ENCODE results near the gene VPS35. TPM values are rescaled to one million over a fixed set of nuclear protein-coding genes. Genes with fewer than 3 reads are reported as not detected.
A peak's percentile ranks its signal among the peaks of the same experiment; 100 is the strongest.
"Not testable (repeated sequence)": the region's sequence is repeated elsewhere in the genome, so short reads cannot be mapped to it uniquely, and the experiment has no call there.

VPS35 gene
- total RNA-seq, 2 donors from 2014 or later = 68.0 to 77.4 TPM

DNA sequence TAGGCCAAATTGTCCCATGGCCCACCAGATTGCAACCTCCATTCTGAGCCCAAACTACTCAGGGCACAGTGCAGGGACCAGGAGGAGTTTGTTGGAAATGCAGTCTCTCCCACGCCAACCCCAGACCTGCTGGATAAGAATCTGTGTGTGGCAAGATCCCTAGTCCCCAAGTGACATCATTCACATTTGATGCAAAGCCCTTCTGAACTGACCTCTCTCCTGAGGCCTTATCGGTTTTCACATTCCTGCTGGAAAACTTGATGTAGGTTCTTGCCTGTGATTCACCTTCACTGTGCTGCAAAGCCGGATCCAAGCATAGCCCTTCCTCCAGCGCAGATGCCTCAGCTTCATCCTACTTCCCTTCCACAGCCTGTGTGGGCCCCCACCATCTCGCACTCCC, 61.2 kb downstream of the VPS35 start:
- ATAC-seq (replicated peaks in 1 of 2) (no peak), DNase-seq (no peak)
- H3K4me3 Mint-ChIP-seq = no peak overlapping the region
- no peak overlapping the region for H3K27ac Mint-ChIP-seq
- no peaks in the 10 kb centered on the region for H3K27me3 Mint-ChIP-seq (ENCODE audit: low read depth)
- H3K9me3 Mint-ChIP-seq = no peaks in the 10 kb centered on the region
- no peaks in the 10 kb centered on the region for H3K36me3 Mint-ChIP-seq (ENCODE audit: insufficient read depth in 2 of 2)
- H3K4me1 Mint-ChIP-seq (ENCODE audit: low read depth) = no peaks in the 10 kb centered on the region

DNA sequence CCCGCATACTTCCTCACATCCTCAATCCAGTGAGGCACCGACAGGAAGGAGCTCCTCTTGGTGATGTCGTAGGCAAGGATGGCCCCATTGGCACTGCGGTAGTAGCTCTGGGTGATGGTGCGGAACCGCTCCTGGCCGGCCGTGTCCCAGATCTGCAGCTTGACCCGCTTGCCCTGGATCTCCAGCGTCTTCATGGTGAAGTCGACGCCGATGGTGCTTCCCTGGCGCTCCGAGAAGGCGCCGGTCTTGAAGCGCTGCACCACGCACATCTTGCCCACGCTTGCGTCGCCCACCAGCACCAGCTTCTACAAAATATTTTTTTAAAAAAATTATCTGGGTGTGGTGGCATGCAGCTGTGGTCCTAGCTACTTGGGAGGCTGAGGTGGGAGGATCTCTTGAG, 62.3 kb downstream of the VPS35 start:
- H3K36me3 Mint-ChIP-seq (ENCODE audit: insufficient read depth in 2 of 2); H3K27me3 Mint-ChIP-seq (ENCODE audit: low read depth); H3K27ac Mint-ChIP-seq; H3K4me3 Mint-ChIP-seq; H3K4me1 Mint-ChIP-seq (ENCODE audit: low read depth); DNase-seq; H3K9me3 Mint-ChIP-seq; ATAC-seq (replicated peaks in 1 of 2): not testable (repeated sequence)

DNA sequence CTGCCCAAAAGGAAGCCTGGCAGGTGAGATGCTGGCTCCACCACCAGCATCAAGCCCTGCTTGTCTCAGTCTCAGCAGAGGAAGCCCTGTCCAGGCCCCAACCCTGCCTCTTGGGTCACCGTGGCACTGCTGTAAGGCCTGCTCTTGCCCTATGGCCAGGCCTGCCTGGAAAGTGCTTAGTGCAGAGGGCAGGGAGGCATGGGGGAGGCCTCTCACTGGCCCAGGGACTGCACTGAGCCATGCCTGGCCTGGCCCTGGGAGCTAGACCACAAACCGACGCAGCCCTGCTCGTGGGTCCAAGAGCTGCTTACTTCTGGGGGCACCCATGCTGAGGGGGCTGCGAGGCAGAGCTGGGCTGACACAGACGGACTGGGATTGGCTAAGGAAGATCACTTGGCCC, 64.1 kb downstream of the VPS35 start:
- ATAC-seq (replicated peaks in 1 of 2); H3K27me3 Mint-ChIP-seq (ENCODE audit: low read depth); H3K4me3 Mint-ChIP-seq; H3K9me3 Mint-ChIP-seq; DNase-seq; H3K27ac Mint-ChIP-seq; H3K36me3 Mint-ChIP-seq (ENCODE audit: insufficient read depth in 2 of 2): not testable (repeated sequence)
- peaks cover 15% of the 10 kb centered on the region for H3K4me1 Mint-ChIP-seq (ENCODE audit: low read depth)

DNA sequence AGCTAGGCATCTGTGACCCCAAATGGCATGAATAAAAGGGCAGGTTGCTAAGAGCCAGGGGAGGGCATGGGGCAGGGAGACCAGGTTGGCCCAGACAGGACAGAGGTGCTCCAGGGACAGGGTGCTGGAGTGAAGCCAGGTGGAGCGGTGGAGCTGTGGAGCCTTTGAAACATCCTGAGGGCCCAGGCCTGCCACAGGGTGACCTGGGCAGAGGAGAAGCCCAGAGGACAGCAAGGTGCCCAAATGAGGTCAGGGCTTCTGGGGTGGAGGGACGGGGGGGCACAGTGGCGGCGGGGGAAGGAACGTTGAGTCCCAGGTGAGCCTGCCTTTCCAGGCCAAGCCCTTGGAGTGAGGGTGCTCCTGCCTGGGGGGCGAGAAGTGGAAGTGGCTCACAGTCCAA, 65.3 kb downstream of the VPS35 start:
- DNase-seq; H3K9me3 Mint-ChIP-seq; H3K36me3 Mint-ChIP-seq (ENCODE audit: insufficient read depth in 2 of 2); H3K27ac Mint-ChIP-seq; ATAC-seq (replicated peaks in 1 of 2); H3K27me3 Mint-ChIP-seq (ENCODE audit: low read depth); H3K4me3 Mint-ChIP-seq: not testable (repeated sequence)
- peaks cover 15% of the 10 kb centered on the region for H3K4me1 Mint-ChIP-seq (ENCODE audit: low read depth)

DNA sequence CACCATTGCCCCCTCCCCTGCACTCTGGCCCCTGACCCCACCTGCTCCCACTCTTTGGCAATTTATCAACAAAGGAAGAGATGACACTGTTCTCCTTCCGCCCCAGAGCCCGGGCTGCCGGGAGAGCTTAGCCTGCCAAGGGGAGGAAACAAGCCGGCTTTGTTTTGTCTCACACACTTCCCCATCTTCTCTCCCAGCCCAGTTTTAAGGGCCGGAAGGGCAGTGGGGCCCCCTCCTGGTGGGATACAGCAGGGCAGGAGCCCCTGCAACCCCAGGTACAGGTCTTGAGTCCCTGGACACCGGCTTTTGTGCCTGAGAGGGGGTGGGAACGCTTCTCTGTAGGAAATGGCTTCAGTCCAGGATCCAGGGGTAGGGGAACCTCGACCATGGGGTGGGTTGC, 65.7 kb downstream of the VPS35 start:
- H3K27me3 Mint-ChIP-seq (ENCODE audit: low read depth); ATAC-seq (replicated peaks in 1 of 2): not testable (repeated sequence)

DNA sequence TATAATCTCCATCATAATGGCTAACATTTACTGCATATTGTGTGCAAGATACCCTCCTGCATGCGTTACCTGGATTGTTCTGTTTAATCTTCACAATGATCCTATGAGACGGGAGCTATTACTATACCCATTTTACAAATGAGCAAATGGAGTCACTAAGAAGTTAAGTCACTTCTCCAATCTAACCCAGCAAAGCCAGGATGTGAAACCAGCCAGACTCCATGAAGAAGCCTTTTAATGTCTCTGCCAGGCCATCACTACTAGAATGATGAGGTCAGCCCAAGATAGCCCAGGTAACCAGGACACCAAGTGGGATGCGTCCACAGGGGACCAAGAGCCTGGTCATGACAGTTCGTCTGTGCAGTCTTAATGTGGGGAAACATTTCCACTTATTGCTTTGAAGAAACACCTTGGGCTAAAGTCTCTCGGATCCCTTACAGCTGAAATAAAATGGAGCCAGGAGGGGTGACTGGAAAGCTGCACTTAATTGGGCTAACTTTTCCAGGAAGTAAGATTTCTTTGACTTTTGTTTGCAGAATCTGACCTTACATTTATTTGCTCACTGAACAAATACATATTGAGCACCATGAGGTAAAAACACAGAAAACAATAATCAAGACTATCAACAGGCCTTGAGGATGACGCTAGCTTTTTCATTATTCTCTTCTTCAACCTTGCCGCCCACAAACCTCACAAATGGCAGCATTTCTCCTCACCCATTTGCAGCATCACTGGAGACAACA, 66.9 kb downstream of the VPS35 start:
- H3K27ac Mint-ChIP-seq = peak overlapping the region; percentile 92
- ATAC-seq (replicated peaks in 1 of 2) (no peak), DNase-seq (no peak)
- peak overlapping the region; percentile 96 for H3K4me3 Mint-ChIP-seq
- peaks cover 6 to 11% of the 10 kb centered on the region in 2 donors for H3K36me3 Mint-ChIP-seq (ENCODE audit: insufficient read depth in 2 of 2)
- H3K27me3 Mint-ChIP-seq (ENCODE audit: low read depth) = no peaks in the 10 kb centered on the region
- peaks cover 15% of the 10 kb centered on the region for H3K4me1 Mint-ChIP-seq (ENCODE audit: low read depth)
- H3K9me3 Mint-ChIP-seq = no peaks in the 10 kb centered on the region

More for the DNA sequence above, 65.7 kb downstream of the VPS35 start:
- not testable (repeated sequence) for H3K4me3 Mint-ChIP-seq; H3K9me3 Mint-ChIP-seq; DNase-seq; H3K27ac Mint-ChIP-seq; H3K36me3 Mint-ChIP-seq (ENCODE audit: insufficient read depth in 2 of 2)
- H3K4me1 Mint-ChIP-seq (ENCODE audit: low read depth) = peaks cover 15% of the 10 kb centered on the region

DNA sequence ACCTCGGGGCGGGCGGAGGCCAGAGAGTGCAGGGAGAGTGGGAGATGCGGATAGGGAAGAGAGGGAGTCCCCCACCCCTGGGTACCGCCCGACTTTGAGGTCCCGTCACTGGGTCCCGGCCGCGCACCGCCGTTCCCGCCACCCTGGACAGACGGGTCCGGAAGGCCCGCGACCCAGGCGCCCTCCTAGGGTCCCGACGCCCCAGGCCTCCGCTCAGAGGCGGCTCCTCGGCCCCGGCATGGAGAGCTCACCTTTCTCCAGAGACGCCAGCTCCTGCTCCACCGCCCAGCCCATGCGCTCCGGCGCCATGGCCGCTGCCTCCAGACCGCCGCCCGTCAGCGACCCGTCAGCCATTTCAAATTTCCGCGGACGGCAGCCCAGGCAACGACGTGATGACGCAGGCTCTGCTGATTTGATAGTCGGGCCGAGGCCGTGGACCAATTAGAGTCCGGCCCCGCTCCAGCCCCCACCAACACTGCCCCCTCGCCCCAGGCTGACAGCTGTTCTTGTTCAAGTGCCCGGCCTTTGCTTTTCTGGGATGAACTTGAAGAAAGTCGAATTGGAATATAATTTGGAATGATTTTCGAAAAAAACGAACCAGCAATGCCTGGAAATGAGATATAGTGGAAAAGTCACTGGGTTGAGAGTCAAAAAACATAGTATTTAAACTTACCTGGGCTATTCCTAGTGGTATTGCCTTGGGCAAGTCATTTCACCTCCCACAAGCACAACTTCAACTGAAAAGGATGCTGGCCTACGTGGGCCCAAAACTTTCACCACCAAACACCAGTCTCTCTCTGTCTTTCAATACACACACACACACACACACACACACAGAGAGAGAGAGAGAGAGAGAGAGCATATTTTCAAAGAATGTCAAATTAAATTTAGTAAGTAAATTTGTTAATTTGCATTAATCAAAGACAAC, 67.7 kb downstream of the VPS35 start, which contains the start of gene SHCBP1:
Gene SHCBP1 (minus strand): TSS at position 374 of the 928 bp plus-strand sequence. CDS start 20 bp downstream, at position 354.
- H3K9me3 Mint-ChIP-seq = no peaks in the 10 kb centered on the region
- H3K4me1 Mint-ChIP-seq (ENCODE audit: low read depth) = peaks cover 15% of the 10 kb centered on the region
- peaks cover 6 to 15% of the 10 kb centered on the region in 2 donors for H3K36me3 Mint-ChIP-seq (ENCODE audit: insufficient read depth in 2 of 2)
- no peaks in the 10 kb centered on the region for H3K27me3 Mint-ChIP-seq (ENCODE audit: low read depth)
- DNase-seq (peak; percentile 88 to 90), ATAC-seq (replicated peaks in 1 of 2) (peak; percentile 97 to 98)
- H3K4me3 Mint-ChIP-seq = peak within 1 kb of the TSS; percentile 96
- peak within 1 kb of the TSS; percentile 92 for H3K27ac Mint-ChIP-seq

DNA sequence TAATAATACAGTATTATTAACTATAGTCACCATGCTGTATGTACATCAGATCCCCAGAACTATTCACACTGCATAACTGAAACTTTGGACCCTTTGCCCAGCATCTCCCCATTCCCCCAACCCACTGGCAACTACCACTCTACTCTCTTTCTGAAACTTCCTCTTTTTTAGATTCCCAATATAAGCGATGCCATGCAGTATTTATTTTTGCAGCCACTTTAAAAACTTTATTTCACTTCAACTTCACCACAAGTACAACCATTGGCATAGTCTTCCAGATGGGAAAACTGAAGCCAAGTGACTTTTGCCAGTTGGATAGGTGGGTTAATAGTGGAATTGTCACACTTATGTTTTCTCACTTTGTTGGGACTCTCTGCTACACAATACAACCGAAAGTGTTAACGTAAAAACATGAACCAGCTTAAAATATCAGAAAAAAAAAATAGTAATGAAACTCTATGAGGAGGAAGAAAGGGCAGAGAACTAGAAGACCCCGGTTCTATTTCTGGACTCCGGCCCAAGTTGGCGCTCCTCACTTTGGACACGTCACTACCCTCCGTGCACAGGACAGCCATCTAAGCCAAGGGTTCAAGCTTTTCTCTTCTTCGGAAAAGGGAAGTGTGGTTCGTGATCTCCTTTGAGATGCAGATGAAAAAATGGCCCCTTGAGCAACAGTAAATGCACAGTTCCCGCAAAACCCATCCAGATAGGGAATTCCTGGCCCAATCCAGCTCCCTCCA, 68.5 kb downstream of the VPS35 start:
- Mint-ChIP-seq H3K4me3 (peak overlapping the region; percentile 96), H3K4me1 (ENCODE audit: low read depth) (peaks cover 15% of the 10 kb centered on the region), H3K36me3 (ENCODE audit: insufficient read depth in 2 of 2) (peaks cover 9 to 21% of the 10 kb centered on the region in 2 donors), H3K9me3 (no peaks in the 10 kb centered on the region), H3K27me3 (ENCODE audit: low read depth) (no peaks in the 10 kb centered on the region), H3K27ac (peak overlapping the region; percentile 82)
- DNase-seq = peak in 1 of 2 donors; percentile 7
- ATAC-seq (replicated peaks in 1 of 2) = peak in 1 of 2 donors; percentile 25

DNA sequence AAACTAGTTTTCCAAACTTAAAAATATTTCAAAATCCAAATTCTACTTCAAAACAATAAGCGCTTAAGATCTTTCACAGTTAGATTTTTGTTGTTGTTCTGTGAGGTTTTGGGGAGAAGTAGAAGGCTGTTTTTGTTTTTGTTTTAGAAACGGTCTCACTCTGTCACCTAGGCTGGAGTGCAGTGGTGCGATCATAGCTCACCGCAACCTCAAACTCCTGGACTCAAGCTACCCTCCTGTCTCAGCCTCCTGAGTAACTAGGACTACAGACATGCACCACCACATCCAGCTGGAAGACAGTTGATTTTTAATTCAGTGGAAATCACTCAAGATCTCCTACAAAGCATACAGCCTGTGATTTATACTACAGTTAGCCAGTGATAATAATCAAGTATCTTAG, 70.5 kb downstream of the VPS35 start:
- H3K4me1 Mint-ChIP-seq (ENCODE audit: low read depth) = peaks cover 15% of the 10 kb centered on the region
- no peaks in the 10 kb centered on the region for H3K9me3 Mint-ChIP-seq
- H3K4me3 Mint-ChIP-seq = no peak overlapping the region
- DNase-seq = no peak
- no peak for ATAC-seq (replicated peaks in 1 of 2)
- H3K27ac Mint-ChIP-seq = no peak overlapping the region
- peaks cover 9 to 28% of the 10 kb centered on the region in 2 donors for H3K36me3 Mint-ChIP-seq (ENCODE audit: insufficient read depth in 2 of 2)
- no peaks in the 10 kb centered on the region for H3K27me3 Mint-ChIP-seq (ENCODE audit: low read depth)

DNA sequence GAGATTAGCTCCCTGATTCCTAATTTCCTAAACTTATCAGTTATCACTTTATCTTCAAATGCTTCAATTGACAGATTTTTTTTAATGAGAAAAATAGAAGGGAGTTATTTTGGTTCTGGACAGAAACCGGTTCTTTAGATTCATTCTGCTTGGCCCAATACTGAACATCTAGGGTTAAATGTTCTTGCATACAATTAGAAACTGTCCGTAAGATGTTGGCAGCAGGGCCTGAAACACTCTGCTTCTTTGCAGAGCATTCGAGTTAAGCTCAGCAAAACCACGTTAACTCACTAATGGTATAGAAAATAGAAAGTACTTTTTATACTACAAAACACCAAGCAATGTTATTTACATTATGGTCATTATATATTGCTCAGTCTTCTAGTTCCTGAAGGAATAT, 75.0 kb downstream of the VPS35 start:
- ATAC-seq (replicated peaks in 1 of 2) (no peak), DNase-seq (no peak)
- no peak overlapping the region for H3K4me3 Mint-ChIP-seq
- no peaks in the 10 kb centered on the region for H3K4me1 Mint-ChIP-seq (ENCODE audit: low read depth)
- peaks cover 4 to 31% of the 10 kb centered on the region in 2 donors for H3K36me3 Mint-ChIP-seq (ENCODE audit: insufficient read depth in 2 of 2)
- no peaks in the 10 kb centered on the region for H3K27me3 Mint-ChIP-seq (ENCODE audit: low read depth)
- H3K27ac Mint-ChIP-seq = no peak overlapping the region
- H3K9me3 Mint-ChIP-seq = no peaks in the 10 kb centered on the region

DNA sequence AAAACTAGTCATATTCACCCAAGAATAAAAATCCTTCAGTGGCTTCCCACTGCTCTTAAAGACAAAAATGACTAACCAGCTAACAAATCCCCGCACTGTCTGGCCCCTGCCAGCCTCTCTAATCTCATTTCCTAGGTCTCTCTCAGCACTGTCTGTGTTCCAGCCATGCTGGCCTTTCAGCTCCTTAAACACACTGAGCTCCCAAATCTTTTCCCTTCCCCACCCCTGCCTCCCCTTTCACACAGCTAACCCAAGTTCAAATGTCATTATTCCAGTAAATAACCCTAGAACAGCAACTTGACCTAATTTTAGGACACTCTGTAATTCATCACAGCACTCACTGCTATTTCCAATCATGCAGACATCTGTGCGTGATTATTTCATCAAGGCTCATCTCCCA, 75.6 kb downstream of the VPS35 start:
- DNase-seq (no peak), ATAC-seq (replicated peaks in 1 of 2) (no peak)
- peaks cover 4 to 31% of the 10 kb centered on the region in 2 donors for H3K36me3 Mint-ChIP-seq (ENCODE audit: insufficient read depth in 2 of 2)

DNA sequence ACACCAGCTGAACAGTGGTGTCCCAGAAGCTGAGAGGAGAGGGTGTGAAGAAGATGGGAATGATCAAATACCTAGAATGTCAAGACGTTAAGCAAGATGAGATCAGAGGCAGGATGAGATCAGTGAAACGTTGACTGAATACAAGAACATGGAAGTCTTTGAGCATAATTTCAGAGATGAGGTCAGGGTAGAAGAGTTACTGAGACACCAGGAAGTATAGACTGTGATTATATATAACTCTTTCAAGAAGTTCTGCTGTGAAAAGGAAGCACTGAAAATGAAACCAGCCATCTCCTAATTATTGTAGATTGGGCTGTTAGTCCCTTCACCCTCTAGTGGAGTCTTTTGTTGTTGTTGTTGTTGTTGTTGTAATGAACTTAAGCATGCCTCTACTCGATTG, 76.9 kb downstream of the VPS35 start:
- Mint-ChIP-seq H3K27me3 (ENCODE audit: low read depth) (no peaks in the 10 kb centered on the region), H3K4me1 (ENCODE audit: low read depth) (no peaks in the 10 kb centered on the region), H3K36me3 (ENCODE audit: insufficient read depth in 2 of 2) (peaks cover 3 to 30% of the 10 kb centered on the region in 2 donors), H3K27ac (no peak overlapping the region), H3K4me3 (no peak overlapping the region), H3K9me3 (no peaks in the 10 kb centered on the region)
- DNase-seq (no peak), ATAC-seq (replicated peaks in 1 of 2) (peak in 1 of 2 donors; percentile 7)

More for the DNA sequence above, 75.6 kb downstream of the VPS35 start:
- Mint-ChIP-seq H3K27ac (no peak overlapping the region), H3K4me3 (no peak overlapping the region), H3K4me1 (ENCODE audit: low read depth) (no peaks in the 10 kb centered on the region), H3K9me3 (no peaks in the 10 kb centered on the region), H3K27me3 (ENCODE audit: low read depth) (no peaks in the 10 kb centered on the region)

All from activated T-cell treated with anti-CD3 and anti-CD28 coated beads, Interleukin-2, amount 50 U/mL, for 72 hours (primary cell).